GM19324 (cell line): ENCODE measurements around the gene CALR3.
A peak's percentile ranks its signal among the peaks of the same experiment; 100 is the strongest.
"Not testable (repeated sequence)": the region's sequence is repeated elsewhere in the genome, so short reads cannot be mapped to it uniquely, and the experiment has no call there.

Experiments used
- ATAC-seq: cut with Tn5 transposase; IDR thresholded peaks from one replicate; pipeline ENCODE4 v1.9.1; 2021; ENCODE audit warnings: mild to moderate bottlenecking, moderate library complexity; ENCODE audit not compliant: unreplicated experiment, low FRiP score

CALR3 gene

GRCh38 chr19:16497837-16498236, 1.9 kb upstream of the CALR3 start:
- no peak for ATAC-seq

- no peak for ATAC-seq
Observed at GRCh38 chr19:16497042-16497441, 1.1 kb upstream of the CALR3 start.

- no peak for ATAC-seq
Observed at GRCh38 chr19:16496613-16496983, 631 bp upstream of the CALR3 start.

- ATAC-seq, result not testable (repeated sequence)
Observed at GRCh38 chr19:16486476-16486875, 9.5 kb downstream of the CALR3 start.

- no peak for ATAC-seq
Observed at GRCh38 chr19:16482745-16483144, 13.2 kb downstream of the CALR3 start.

- no peak for ATAC-seq
Observed at GRCh38 chr19:16477311-16477710, 18.7 kb downstream of the CALR3 start.

- no peak for ATAC-seq
Observed at GRCh38 chr19:16476401-16476800, 19.6 kb downstream of the CALR3 start.

GRCh38 chr19:16473875-16474392, 22.0 kb downstream of the CALR3 start:
- ATAC-seq, result no peak

- no peak for ATAC-seq
Observed at GRCh38 chr19:16472992-16473391, 23.0 kb downstream of the CALR3 start.

- ATAC-seq, result not testable (repeated sequence)
Observed at GRCh38 chr19:16472559-16472899, 23.4 kb downstream of the CALR3 start.

- peak; percentile 21 for ATAC-seq
Observed at GRCh38 chr19:16470911-16471811, 24.8 kb downstream of the CALR3 start.

GRCh38 chr19:16470541-16470910, 25.4 kb downstream of the CALR3 start:
- ATAC-seq, result no peak

- ATAC-seq, result no peak
Observed at GRCh38 chr19:16467581-16467980, 28.4 kb downstream of the CALR3 start.

GRCh38 chr19:16466802-16467427, 29.1 kb downstream of the CALR3 start:
- not testable (repeated sequence) for ATAC-seq

GRCh38 chr19:16465239-16465638, 30.7 kb downstream of the CALR3 start:
- ATAC-seq, result no peak

GRCh38 chr19:16463991-16464575, 31.9 kb downstream of the CALR3 start:
- ATAC-seq, result no peak

- ATAC-seq, result no peak
Observed at GRCh38 chr19:16463341-16463990, 32.5 kb downstream of the CALR3 start.

- no peak for ATAC-seq
Observed at GRCh38 chr19:16462757-16463250, 33.2 kb downstream of the CALR3 start.

- ATAC-seq, result no peak
Observed at GRCh38 chr19:16461630-16462051, 34.3 kb downstream of the CALR3 start.

- ATAC-seq, result no peak
Observed at GRCh38 chr19:16460454-16460853, 35.5 kb downstream of the CALR3 start.

- no peak for ATAC-seq
Observed at GRCh38 chr19:16459680-16460079, 36.3 kb downstream of the CALR3 start.
